OCI-M2 (cell line): Measurements from ENCODE around the gene PRMT7.

Experiments
- DNase-seq: peaks from one replicate; lab custom pipeline; 2025; ENCODE audit not compliant: unreplicated experiment; lab: John Stamatoyannopoulos, UW

The PRMT7 gene

DNA sequence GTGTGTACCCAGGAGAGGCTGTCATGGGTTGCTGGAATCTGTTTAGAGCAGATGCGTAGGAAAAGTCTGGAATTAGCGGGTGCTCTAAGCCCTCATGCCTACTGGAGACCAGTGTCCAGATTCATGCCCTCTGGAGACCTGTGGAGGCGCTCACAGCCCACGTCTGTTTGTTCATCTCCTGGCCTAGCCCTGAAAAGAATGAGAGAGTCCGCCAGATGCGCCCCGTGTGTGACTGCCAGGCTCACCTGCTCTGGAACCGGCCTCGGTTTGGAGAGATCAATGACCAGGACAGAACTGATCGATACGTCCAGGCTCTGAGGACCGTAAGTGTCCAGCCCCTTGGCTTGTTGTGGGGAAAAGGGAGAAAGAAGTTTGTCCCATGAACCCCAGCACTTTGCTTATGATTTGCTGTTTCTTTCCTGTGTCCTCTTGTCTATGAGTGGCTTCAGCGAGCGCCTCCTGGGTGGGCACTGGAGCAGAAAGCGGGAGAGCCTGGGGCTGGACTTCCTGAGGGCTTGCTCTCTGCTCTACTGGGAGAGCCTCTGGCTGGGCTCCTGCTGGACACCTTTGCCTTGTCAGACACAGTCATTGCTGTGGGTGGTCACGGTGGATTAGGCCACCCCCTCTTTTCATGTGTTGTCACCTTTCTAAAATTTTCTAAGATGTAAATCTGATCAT lies 35.3 kb downstream of the PRMT7 start:
- no peak for DNase-seq

DNA sequence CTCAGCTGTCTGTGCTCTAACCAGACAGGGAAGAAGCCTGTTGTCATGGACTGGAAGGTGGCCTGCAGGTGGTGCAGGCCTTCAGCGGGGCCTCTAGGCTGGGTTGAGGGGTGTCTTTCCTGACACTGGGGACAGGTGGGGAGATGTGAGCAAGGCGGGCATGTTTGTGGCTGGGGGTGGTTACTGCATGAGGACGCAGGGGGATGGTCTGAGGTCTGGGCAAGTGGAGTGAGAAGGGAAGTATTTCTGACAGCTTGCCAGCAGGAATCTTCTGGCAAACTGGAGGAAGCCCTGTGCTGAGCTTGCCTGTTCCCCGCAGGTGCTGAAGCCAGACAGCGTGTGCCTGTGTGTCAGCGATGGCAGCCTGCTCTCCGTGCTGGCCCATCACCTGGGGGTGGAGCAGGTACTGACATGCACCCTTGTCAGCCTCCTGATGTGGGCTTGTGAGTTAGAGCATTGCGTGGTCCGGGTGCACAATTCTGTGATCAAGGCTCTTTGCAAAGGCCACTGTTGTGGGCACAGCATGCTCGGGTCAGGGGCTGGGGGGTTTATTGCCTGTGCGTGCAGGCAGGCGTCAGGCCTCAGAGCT lies 36.2 kb downstream of the PRMT7 start:
- no peak for DNase-seq

DNA sequence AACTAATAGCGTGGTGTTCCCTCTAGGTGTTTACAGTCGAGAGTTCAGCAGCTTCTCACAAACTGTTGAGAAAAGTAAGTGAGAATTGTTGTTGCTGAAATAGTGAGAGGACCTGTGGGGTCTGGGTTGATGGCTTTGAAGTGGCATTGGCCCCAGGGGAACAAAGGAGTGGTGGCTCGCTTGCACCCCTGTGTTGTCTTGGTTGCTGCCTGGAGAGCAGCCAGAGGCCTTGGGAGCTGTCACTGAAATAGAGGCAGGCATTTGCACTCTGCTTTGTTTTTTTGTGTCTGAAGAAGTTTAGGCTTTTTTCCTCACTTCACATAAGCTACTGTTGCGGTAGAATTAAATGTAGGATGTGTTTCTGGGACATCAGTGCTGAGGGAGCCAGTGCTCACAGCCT lies 36.8 kb downstream of the PRMT7 start:
- DNase-seq: no peak

DNA sequence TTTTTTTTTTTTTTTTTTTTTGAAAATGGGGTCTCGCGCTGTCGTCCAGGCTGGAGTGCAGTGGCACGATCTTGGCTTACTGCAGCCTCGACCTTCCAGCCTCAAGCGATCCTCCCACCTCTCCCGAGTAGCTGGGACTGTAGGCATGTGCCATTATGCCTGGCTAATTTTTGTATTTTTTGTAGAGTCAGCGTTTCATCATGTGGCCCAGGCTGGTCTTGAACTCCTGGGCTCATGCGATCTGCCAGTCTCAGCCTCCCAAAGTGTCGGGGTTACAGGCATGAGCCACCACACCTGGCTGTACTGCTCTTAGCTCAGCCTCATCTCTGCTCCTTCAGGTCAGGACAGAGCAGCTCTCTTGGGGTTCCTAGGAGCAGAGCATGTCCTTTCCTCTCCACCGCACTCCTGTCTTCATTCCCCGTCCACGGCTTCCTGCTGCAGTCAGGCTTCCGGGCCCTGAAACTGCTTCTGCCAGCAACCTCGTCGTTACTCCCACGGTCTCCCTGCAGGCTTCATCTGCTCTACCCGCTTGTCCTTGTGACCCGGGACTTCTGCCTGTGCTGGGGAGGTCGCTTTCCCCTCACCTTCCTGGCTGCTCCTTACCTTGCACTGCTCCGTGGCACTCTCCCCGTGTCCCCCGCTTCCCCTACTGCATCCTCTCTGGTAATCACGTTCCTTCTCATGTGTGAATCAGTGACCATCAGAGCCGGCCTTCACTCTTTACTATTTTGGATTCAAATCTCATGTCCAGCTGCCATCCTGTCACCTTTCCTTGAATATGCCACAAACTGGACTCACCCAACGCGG lies 38.0 kb downstream of the PRMT7 start:
- DNase-seq: no peak

DNA sequence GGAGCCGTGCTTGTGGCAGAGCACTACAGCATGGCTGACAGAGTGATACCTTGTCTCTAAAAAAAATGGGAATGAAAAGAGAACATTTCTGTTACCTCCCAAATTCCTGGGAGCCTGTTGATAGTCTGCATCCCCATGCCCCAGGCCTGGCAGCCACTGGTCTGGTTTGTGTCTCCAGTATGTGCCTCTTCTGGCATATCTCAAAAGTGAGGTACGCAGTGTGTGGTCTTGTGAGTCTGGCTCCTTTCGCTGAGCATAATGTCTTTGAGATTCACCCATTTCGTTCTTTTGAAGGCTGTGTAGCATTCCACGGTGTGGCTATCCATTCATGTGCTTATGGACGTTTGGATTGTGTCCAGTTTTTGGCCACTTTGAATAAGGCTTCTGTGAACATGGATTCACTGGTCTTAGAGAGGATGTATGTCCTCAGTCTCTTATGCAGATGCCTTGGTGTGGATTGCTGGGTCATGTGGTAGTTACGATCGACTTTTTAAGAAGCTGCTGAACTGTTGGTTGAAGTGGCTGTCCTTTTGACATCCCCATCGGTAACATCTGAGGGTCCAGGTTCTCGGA lies 39.1 kb downstream of the PRMT7 start:
- no peak for DNase-seq

DNA sequence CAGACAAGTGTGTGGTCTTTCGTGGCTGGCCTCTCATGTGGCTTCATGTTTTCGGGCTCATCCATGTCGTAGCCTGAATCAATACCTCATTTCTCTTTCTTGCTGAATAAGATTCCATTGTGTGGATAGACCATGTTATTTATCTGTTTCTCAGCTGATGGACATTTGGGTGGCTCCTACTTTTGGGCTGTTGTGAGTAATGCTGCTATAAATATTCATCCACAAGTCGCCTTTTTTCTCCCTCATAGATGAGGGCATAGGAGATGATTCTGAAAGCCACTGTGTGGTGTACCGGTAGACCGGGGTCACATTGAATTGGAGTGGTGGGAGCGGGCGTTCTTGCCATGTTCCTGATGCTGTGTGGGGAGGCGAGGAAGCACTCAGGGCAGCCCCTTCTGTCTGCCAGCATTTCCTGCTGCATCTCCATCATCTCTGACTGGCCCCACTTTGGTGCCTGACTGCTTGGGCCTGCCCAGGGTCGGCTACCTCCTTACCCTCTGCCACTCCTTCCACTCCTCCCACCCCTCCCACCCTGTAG lies 40.1 kb downstream of the PRMT7 start:
- no peak for DNase-seq

DNA sequence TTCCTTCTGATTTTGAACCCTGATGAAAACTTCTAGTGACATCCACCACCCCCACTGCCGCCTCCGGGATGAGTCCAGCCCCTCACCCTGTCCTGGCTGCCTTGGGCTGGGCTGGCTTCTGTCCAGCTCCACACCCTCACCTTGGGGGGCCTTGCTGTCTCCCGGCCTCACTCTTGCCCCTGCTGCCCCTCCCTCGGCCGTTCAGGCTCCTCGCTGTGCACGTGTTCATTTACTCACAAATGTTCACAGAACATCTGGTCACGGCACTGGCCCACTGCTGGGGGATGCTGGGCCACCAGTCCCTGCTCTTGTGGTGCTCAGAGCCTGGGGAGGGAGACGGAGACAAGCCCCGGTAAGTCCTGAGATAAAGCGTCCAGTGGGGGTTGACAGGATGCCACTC lies 40.6 kb downstream of the PRMT7 start:
- DNase-seq: no peak

DNA sequence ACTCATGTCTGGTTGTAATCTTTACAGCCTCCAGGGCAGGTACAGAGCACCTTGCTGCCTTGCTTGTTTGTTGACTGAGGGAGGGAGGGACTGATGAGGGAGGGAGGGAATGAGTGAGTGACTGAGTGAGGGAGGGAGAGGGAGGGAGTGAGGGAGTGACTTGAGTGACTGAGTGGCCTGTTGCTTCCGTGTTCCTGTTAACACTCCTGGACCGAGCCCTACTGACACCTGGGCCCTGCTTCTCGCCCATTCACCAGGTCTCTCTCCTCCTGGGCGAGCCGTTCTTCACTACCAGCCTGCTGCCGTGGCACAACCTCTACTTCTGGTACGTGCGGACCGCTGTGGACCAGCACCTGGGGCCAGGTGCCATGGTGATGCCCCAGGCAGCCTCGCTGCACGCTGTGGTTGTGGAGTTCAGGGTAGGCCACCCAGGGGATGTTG lies 41.2 kb downstream of the PRMT7 start:
- DNase-seq: no peak

DNA sequence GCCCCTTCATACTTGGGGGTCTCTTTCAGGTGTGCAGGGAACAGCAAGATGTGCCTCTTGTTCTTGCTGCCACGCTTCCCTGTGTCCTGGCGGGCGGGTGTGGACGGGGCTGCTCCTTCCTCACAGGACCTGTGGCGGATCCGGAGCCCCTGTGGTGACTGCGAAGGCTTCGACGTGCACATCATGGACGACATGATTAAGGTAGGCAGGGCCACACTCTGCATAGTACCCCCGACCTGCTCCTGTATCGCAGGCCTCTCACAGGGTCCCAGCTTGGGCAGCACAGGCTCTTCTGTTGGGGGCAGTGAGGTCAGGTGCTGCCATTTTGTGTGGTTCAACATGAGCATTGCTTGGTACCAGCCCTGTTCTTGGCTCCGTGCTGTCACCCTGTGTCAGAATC lies 42.5 kb downstream of the PRMT7 start:
- DNase-seq: no peak

DNA sequence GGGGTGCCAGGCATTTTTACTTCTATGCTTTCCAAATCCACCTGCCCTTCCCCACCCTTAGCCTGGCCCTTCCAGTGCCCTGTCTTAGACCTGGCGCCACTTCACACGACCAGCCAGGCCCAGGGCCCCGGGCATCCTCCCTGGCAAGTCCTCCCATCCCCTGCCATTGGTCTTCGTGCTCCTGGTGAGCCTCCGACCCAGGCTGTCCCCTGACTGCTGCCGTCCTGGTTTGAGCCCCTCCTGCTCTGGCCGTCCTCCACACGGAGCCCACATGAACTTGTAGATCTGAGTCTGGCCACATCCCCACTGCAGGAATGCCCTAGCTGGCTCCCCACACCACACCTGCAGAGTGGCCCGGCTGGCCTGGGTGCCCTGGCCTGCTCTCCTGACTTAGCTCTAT lies 44.0 kb downstream of the PRMT7 start:
- no peak for DNase-seq

DNA sequence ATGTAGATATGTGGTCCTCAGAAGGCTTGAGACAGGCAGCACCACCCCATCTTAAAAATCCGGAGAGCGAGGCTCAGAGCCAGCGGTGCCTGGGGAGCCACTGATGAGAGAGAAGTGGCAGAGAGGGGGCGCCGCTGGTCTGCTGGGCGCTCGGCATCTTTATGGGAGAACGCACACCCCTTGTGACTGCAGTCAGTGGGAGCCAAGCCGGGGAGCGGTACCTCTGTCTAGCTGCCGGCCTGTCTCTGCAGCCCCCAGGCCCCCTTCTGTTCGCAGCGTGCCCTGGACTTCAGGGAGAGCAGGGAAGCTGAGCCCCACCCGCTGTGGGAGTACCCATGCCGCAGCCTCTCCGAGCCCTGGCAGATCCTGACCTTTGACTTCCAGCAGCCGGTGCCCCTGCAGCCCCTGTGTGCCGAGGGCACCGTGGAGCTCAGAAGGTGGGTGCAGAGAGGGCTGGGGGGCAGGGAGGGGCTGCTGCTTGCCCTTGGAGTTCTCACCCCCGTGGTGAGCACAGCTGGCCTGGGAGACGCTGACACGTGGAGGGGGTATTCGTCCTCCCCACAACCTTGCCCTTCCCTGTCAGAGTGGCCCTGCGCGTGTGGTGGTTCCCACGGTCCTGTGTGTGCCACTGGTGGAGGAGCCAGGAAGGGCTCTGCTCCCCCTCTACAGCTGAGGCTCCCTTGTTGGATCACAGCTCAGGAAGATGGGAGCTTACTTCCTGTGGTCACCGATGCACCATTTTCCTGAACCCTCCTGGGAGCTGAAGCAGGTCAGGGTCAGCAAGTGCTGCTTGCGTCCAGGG lies 44.8 kb downstream of the PRMT7 start:
- DNase-seq: no peak

DNA sequence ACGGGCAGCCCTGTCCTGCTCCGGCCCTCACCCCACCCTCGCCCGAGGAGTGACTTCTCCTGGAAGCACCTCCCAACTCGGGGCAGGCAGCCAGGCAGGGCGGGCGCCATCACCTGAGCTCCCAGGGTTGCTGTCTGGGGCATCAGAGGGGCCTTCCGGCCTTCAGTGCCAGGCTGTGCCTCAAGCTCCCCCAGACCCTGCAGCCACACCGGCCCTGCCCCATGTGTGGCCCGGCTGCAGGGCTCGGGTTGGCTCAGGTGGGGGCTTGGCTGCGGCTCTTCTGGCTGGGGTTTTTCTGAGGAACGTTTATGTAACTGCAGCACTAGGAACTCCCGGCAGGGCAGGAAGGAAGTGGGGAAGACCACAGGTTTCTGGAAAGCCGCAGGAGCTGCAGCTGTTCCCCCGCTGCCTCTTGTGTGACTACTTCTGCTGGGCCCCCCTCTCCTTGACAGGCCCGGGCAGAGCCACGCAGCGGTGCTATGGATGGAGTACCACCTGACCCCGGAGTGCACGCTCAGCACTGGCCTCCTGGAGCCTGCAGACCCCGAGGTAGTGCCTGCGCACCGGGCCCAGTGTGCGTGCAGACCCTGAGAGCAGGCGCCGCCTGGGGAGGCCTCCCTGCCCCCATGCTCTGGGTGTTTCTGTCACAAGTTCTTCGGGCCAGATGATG lies 45.6 kb downstream of the PRMT7 start:
- DNase-seq: no peak

DNA sequence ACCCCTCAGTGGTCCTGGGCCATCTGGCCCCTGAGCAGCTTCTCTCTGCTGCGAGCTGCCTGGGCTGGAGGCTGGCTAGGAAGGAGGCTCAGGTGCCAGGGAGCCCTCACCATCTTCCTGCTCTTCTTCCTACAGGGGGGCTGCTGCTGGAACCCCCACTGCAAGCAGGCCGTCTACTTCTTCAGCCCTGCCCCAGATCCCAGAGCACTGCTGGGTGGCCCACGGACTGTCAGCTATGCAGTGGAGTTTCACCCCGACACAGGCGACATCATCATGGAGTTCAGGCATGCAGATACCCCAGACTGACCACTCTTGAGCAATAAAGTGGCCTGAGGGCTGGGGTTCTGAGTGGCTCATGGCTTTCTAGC lies 46.1 kb downstream of the PRMT7 start:
- no peak for DNase-seq

DNA sequence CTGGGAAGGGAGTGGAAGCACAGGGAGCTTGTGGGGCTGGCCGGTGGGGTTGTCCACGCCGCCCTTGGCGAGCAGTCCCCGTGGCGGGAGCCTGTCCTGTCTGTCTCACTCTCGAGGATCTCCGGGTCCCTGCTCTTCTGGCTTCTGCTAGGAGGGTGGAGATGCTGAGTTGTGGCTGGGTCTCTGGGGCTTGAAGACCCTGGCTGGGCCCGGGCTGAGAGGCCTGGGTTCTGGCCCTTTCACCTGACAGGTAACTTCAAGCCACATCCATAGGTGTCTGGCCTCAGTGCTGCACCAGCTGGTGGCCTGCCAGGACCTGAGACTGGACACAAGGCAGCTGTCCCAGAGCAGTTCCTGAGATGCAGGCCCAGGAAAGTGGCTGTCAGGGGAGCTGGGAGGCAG lies 46.7 kb downstream of the PRMT7 start:
- no peak for DNase-seq

DNA sequence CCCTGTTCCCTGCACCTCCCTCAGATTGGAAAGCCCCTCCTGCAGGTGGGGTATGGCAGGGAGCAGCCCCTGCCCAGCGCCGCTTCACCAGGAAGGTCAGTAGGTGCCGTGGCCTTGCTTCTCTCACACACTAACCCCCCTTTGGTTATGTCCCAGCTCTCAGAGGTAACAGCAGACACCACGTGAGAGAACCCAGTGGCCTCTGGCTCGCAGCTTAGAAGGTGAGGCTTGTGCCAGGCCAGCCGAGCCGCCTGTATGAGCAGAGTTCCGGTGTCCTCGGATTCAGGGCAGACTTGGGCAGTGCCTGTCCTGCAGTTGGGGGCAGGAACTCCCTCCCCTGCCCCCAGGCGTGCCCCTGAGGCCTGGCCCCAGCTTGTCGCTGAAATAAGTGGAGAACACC lies 47.1 kb downstream of the PRMT7 start:
- DNase-seq: no peak

DNA sequence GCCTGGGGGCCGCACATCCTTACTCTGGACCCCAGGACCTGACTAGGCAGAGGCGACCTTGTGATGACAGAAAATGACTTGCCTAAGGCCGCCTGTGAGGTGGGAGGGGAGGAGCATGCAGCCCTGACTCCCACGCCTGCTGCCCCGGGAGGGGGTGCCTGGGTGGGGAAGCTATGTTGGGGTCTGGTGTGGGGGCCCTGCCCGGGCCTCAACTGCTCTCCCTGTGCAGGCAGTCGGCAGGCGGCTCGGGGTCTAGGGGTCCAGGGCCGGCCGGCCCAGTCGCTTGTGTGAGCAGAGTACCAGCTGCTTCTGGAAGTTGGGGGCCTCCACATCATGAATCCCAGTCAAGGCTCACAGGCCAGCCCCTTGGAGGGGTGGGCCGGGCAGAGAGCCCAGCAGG lies 48.1 kb downstream of the PRMT7 start:
- DNase-seq: no peak

DNA sequence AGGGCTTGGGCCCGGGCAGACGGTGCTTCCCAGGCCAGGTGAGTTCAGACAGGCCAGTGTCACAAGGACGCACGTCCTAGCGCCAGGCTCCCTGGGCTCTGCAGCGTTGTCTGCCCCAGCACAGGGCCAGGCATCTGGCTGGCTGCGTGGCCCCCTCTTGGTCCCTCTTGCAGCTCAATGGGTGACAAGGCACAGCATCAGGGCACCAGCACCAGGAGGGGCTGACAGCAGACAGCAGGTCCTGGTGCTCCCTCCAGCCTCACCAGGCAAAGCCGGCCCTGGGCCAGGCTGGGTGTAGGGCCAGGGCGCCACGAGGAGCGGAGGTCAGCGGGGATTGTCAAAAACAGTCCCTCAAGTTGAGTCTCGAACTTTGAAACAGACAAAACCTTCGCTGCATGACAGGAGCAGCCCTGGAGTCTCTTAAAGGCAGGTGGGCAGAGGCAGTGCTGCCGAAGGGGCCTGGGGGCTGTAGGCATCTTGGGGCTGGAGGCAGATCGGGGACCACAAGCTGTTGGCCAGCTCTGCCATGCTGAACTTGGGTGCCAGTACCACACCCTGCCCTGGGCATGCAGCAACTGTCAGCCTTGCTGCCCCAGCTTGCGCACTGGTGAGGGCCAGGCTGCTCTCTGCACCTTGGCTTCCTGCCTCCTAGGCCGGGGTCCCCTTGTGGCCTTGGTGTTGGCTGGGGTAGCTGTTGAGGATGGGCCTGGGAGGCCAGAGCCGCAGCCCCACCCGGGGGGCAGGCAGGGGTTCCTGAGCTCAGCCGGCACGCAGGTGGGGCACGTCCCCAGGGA lies 48.8 kb downstream of the PRMT7 start:
- no peak for DNase-seq

DNA sequence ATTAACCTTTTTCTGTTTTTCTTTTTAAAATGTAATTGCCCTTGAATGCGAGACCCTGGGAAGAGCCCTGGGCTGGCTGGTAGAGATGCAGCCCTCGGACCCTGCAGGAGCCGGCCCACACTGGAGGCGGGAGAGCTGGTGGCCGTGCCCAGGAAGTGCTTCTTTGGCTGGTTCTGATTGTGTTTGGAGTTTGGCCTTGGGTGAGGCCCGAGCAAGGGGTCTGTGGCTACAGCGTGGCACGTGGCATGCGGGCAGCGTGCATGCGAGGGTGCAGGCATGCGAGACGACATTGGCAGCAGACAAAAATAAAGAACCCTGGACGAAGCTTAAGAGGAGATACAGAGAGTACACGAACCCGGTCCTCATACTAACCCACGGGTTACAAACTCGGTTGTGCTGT lies 49.7 kb downstream of the PRMT7 start:
- no peak for DNase-seq

DNA sequence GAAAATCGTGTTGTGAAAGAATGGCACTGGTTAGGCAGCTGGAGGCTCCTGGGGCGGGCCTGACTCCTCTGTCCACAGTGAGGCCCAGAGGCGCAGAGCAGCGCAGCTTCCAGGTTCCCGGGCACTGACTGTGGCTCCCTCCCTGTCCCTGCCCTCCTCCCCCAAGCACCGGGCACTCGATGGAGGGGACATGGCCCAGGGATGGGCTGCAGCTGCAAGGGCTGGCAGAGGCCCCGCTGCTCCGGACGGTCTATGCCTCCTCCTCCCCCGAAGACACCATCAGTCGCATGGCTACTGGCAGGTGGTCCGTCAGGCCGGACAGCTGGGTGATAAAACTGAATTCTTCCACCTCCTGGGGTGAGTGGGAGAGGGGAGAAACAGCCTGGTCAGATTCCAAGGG lies 50.1 kb downstream of the PRMT7 start:
- no peak for DNase-seq

DNA sequence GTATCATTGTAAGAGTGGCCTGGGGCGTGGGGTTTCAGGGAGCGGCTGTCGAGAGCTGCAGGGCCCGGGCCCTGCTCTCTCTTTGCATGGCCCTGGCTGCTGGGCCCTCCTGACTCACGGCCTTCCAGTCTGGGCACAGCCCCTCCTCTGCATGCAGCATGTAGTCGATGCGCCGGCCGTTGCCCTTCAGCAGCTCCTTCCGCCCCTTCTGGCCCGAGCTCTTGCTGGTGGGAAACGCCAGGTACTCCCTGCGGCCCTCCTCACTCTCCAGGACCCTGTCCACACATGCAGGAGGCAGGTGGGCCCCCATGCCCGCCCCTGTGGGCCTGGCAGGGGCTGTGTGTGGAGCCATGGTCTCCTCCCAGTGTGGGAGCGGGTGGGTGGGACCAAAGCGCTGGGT lies 50.7 kb downstream of the PRMT7 start:
- no peak for DNase-seq
